HepG2 (cell line): ENCODE results near the gene TEX19. TPM values are rescaled to one million over a fixed set of nuclear protein-coding genes. Genes with fewer than 3 reads are reported as not detected.
A peak's percentile ranks its signal among the peaks of the same experiment; 100 is the strongest.

Experiments
- BCL3 ChIP-seq: sonication (generic); formaldehyde crosslinking; IDR thresholded peaks from 2 replicates; pipeline ENCODE4 v1.5.1; 2020; ENCODE audit warnings: mild to moderate bottlenecking, missing genetic modification reagents, moderate library complexity
- DMAP1 ChIP-seq: IDR thresholded peaks from 2 replicates; pipeline ENCODE4 v1.6.1; 2016
- E2F1 ChIP-seq: sonication (generic); formaldehyde crosslinking; IDR thresholded peaks from 2 replicates; pipeline ENCODE4 v1.5.0; 2020; ENCODE audit warnings: missing genetic modification reagents
- EZH2 ChIP-seq: conservative IDR thresholded peaks from 2 replicates; pipeline ENCODE4 v1.6.1; 2012; ENCODE audit warnings: mild to moderate bottlenecking, low read depth, low read length, moderate library complexity
- FOXC1 ChIP-seq: sonication (generic); formaldehyde crosslinking; IDR thresholded peaks from 2 replicates; pipeline ENCODE4 v1.8.0; 2022; ENCODE audit warnings: mild to moderate bottlenecking, missing genetic modification reagents, borderline replicate concordance
- POLR2A ChIP-seq, 2 experiments: IDR thresholded peaks; 2 replicates each; pipeline ENCODE4 v1.6.1; 2011; ENCODE audit warnings: low read depth in 2 of 2, low read length in 2 of 2, mild to moderate bottlenecking in 1 of 2, moderate library complexity in 1 of 2; ENCODE audit not compliant: insufficient read depth in 1 of 2
- POLR2G ChIP-seq: fragments of 200-400 bp; formaldehyde crosslinking; IDR thresholded peaks from 2 replicates; pipeline ENCODE4 v1.6.1; 2018; ENCODE audit warnings: mild to moderate bottlenecking, low read depth, low read length, moderate library complexity
- SNAPC4 ChIP-seq: sonication (generic); formaldehyde crosslinking; IDR thresholded peaks from 2 replicates; pipeline ENCODE4 v1.4.0; 2020; ENCODE audit warnings: mild to moderate bottlenecking, missing genetic modification reagents
- SOX6 ChIP-seq, 2 experiments: fragments of 450-650 bp in 1 of 2; sonication (generic) in 1 of 2; formaldehyde crosslinking in 1 of 2; IDR thresholded peaks; 2 replicates each; pipeline versions ENCODE4 v1.4.0 to v1.6.1; 2017 to 2020; ENCODE audit warnings: antibody characterized with exemption in 1 of 2, mild to moderate bottlenecking in 1 of 2, missing genetic modification reagents in 1 of 2
- TFDP1 ChIP-seq: IDR thresholded peaks from 2 replicates; pipeline ENCODE4 v1.6.1; 2016; ENCODE audit warnings: missing compliant biosample characterization, missing genetic modification reagents, borderline replicate concordance
- ZFP36 ChIP-seq: fragments of 150-350 bp; IDR thresholded peaks from 2 replicates; pipeline ENCODE4 v1.6.1; 2018; ENCODE audit warnings: borderline replicate concordance, low read length, low read depth; ENCODE audit not compliant: partially characterized antibody
- ZNF574 ChIP-seq: sonication (generic); formaldehyde crosslinking; IDR thresholded peaks from 2 replicates; pipeline ENCODE4 v1.4.0; 2020; ENCODE audit warnings: missing genetic modification reagents
- ZNF674 ChIP-seq: sonication (generic); formaldehyde crosslinking; IDR thresholded peaks from 2 replicates; pipeline ENCODE4 v1.5.0; 2020; ENCODE audit warnings: low read depth, mild to moderate bottlenecking, missing genetic modification reagents
- polyA plus RNA-seq, 8 experiments: library from polyadenylated mRNA; depleted of rRNA in 3 of 8; stranded (reverse) in 7 of 8; unstranded in 1 of 8; fragments of >200 nt; fragmentation: Illumina TruSeq in 4 of 8; extraction: Trizol in 4 of 8; gene quantifications; 2 replicates each; pipeline versions ENCODE4 v1.2.1 to v1.2.3, GENCODE V29; 2011 to 2016; ENCODE audit warnings: low read depth in 4 of 8, missing spikeins in 1 of 8, mixed read lengths in 1 of 8; ENCODE audit not compliant: insufficient read depth in 1 of 8
- total RNA-seq, 5 experiments: library from RNA; depleted of rRNA; stranded (reverse); fragments of >200 nt; fragmentation: Illumina TruSeq; extraction: Trizol; gene quantifications; 2 replicates each; pipeline ENCODE4 v1.2.3, GENCODE V29; 2016; ENCODE audit warnings: low read depth in 1 of 5

TEX19 gene
- total and polyA plus RNA-seq, 2 of the 13 experiments (the other 11 are each of a cell fraction or from before 2014, with no cell fraction given), result 1.3 to 6.0 TPM

GRCh38 chr17:82317394-82318168, 41.5 kb upstream of the TEX19 start, which contains the start of gene CD7 (continued):
- TF ChIP-seq TFDP1 (CRISPR knock-in tag) (peak; percentile 12; the same call in 1 of the 2 replicates), ZNF574 (CRISPR knock-in tag) (0 out of 2 replicates have a peak, but pooled peaks have one; percentile 58), BCL3 (peak; percentile 73), ZFP36 (peak; percentile 90), SNAPC4 (CRISPR knock-in tag) (peak; percentile 90), SOX6 (IDR thresholded peaks at IDR 0.05) (no peak), SOX6 (CRISPR knock-in tag; IDR thresholded peaks at IDR 0.05) (peak; percentile 81), ZNF674 (no peak), POLR2A (IDR thresholded peaks at IDR 0.05; ENCODE audit: insufficient read depth in 1 of 2, low read depth in 2 of 2, low read length in 2 of 2) (peak in 1 of 2 experiments; percentile 19; a peak in 1 of 4 replicates), DMAP1 (CRISPR knock-in tag) (peak; percentile 46; the same call in 1 of the 2 replicates), FOXC1 (CRISPR knock-in tag) (no peak; the same call in 1 of the 2 replicates), EZH2 (no peak), E2F1 (CRISPR knock-in tag) (no peak), POLR2G (peak; percentile 65; the same call in 1 of the 2 replicates)
